ENCODE results near the gene SLC19A2. TPM values are rescaled to one million over a fixed set of nuclear protein-coding genes. Genes with fewer than 3 reads are reported as not detected.

Gene SLC19A2
- total and polyA plus RNA-seq, 2 of the 13 experiments (the other 11 are each of a cell fraction or from before 2014, with no cell fraction given), result 30.4 to 56.0 TPM

DNA sequence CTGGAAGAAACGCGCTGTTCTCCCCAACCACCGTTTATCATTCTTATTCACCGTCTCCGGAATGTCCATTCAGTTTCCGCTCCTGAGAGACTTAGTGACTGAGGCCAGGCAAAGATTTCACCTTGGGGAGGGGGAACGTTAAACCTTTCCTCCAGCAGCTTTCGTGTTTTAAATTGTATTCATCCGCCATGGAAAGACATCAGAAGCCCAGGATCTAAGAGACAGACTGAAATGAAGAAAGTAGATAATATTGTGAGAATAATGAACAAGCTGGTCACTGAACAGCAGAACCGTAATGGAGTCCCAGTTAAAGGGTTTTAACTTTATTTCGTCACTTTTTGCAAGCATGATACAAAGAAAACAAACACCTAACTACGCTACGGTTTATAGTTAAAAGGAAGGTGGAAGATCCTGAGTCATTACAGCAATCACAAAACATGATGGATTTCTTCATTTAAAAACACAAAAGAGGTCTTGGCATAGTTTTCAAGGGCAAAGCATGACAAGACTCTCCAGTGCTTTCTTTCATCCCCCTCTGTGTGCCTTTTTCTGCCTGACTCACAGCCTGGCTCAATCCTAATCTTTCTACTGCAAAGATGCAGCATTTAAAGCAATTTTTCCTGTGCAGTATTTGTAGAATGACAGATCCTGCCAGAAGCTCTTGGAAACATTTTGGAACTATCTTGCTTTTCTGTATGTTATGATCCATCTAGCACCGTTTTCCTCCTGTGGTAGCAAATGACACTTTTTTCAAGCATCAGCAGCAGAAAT lies 722 bp upstream of the SLC19A2 start:
- DNase-seq (ENCODE audit: low spot score), result no peak
- H3K4me2 ChIP-seq (ENCODE audit: low read depth, low read length), result peak overlapping the region; percentile 86
- no peak for ATAC-seq
- BruUV-seq (replicated peaks), result TSS peak; percentile 82
- peak overlapping the region; percentile 88 for H3K27ac ChIP-seq (ENCODE audit: extremely low read length, insufficient read depth, low read length)
- H3K9me3 ChIP-seq (ENCODE audit: low read length), result no peaks in the 10 kb centered on the region
- H3K79me2 ChIP-seq (ENCODE audit: insufficient read depth, low read length), result peaks cover 56% of the 10 kb centered on the region
- POLR2A ChIA-PET, result interaction anchor here (0.7 to 2.0 kb wide), 17 partner anchors 9 to 797 kb away, joined by 3 to 33 read pairs (median 5); partner anchors contain the start of genes BLZF1, F5, METTL18 and NME7
- peak overlapping the region; percentile 74 to 87 (median 78) for H3K4me3 ChIP-seq (replicated peaks in 1 of 3; ENCODE audit: insufficient read depth in 1 of 3, low read depth in 2 of 3, low read length in 3 of 3)
- H4K20me1 ChIP-seq (ENCODE audit: insufficient read depth, low read length), result peaks cover 27% of the 10 kb centered on the region
- H3K9ac ChIP-seq (ENCODE audit: insufficient read depth, low read depth, low read length), result peak overlapping the region; percentile 87
- under 1% methylated on average over 14 of the region's 14 CpGs for WGBS (ENCODE audit: low lambda C conversion rate)
- H3K27me3 ChIP-seq (ENCODE audit: control insufficient read depth in 1 of 2, insufficient read depth in 2 of 2, low read length in 2 of 2), result no peaks in the 10 kb centered on the region; a peak in 1 of 5 replicates
- CTCF ChIA-PET (ENCODE audit: low intra/inter-chr PET ratio, low total read pairs), result no interaction called here
- no peak for FAIRE-seq
- H3K36me3 ChIP-seq (replicated peaks in 1 of 2; ENCODE audit: control insufficient read depth in 1 of 2, insufficient read depth in 2 of 2, low read length in 2 of 2), result no peaks in the 10 kb centered on the region; a peak in 1 of 5 replicates
- in situ Hi-C loops (cut with HindIII; ENCODE audit: extremely low pct_ligation_motif_present, low pct_unique_long_range_greater_than_20kb) (no loop called here), intact Hi-C loops (cut with micrococcal nuclease; ENCODE audit: unreplicated experiment) (loop anchor here (1.0 to 10.0 kb wide), 4 partner anchors 23 to 382 kb away; partner anchors contain the start of gene ATP1B1)
- H3K4me1 ChIP-seq (ENCODE audit: insufficient read depth, low read length), result peaks cover 60% of the 10 kb centered on the region
- peak overlapping the region; percentile 20 for H2AFZ ChIP-seq (ENCODE audit: low read length)
- TF ChIP-seq NR2C2 (CRISPR knock-in tag; IDR thresholded peaks at IDR 0.05; ENCODE audit: borderline replicate concordance), result 0 out of 2 replicates have a peak, but pooled peaks have one; percentile 7
- 0 out of 2 replicates have a peak, but pooled peaks have one; percentile 2 for TF ChIP-seq FOSL1 (CRISPR knock-in tag; IDR thresholded peaks at IDR 0.05; ENCODE audit: borderline replicate concordance)
- TF ChIP-seq KLF12 (CRISPR knock-in tag; IDR thresholded peaks at IDR 0.05; ENCODE audit: borderline replicate concordance), result 0 out of 2 replicates have a peak, but pooled peaks have one; percentile 10
- TF ChIP-seq, protein P1, sequence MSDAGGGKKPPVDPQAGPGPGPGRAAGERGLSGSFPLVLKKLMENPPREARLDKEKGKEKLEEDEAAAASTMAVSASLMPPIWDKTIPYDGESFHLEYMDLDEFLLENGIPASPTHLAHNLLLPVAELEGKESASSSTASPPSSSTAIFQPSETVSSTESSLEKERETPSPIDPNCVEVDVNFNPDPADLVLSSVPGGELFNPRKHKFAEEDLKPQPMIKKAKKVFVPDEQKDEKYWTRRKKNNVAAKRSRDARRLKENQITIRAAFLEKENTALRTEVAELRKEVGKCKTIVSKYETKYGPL (CRISPR knock-in tag; IDR thresholded peaks at IDR 0.05), result 0 out of 2 replicates have a peak, but pooled peaks have one; percentile 5
- TF ChIP-seq FIP1L1 (IDR thresholded peaks at IDR 0.05; ENCODE audit: borderline replicate concordance, insufficient read depth, low read depth, low read length), result no peak
- no peak for TF ChIP-seq MED13 (CRISPR knock-in tag; IDR thresholded peaks at IDR 0.05)
- TF ChIP-seq YY1 (IDR thresholded peaks at IDR 0.05; ENCODE audit: insufficient read depth, insufficient replicate concordance, low read depth, low read length), result no peak
- no peak for TF ChIP-seq ELF1 (CRISPR knock-in tag; IDR thresholded peaks at IDR 0.05)
- TF ChIP-seq, protein P2, sequence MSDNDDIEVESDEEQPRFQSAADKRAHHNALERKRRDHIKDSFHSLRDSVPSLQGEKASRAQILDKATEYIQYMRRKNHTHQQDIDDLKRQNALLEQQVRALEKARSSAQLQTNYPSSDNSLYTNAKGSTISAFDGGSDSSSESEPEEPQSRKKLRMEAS (IDR thresholded peaks at IDR 0.05), result no peak
- no peak for TF ChIP-seq CSRNP2 (CRISPR knock-in tag; conservative IDR thresholded peaks at IDR 0.05; ENCODE audit: low read depth)
- TF ChIP-seq ZNF556 (CRISPR knock-in tag; IDR thresholded peaks at IDR 0.05; ENCODE audit: borderline replicate concordance), result 0 out of 2 replicates have a peak, but pooled peaks have one; percentile 1
- TF ChIP-seq, protein P3, sequence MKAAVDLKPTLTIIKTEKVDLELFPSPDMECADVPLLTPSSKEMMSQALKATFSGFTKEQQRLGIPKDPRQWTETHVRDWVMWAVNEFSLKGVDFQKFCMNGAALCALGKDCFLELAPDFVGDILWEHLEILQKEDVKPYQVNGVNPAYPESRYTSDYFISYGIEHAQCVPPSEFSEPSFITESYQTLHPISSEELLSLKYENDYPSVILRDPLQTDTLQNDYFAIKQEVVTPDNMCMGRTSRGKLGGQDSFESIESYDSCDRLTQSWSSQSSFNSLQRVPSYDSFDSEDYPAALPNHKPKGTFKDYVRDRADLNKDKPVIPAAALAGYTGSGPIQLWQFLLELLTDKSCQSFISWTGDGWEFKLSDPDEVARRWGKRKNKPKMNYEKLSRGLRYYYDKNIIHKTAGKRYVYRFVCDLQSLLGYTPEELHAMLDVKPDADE (CRISPR knock-in tag; IDR thresholded peaks at IDR 0.05), result no peak
- TF ChIP-seq ASH2L (IDR thresholded peaks at IDR 0.05; ENCODE audit: insufficient read length, low read depth, low read length), result peak; percentile 58
- TF ChIP-seq ZNF713 (CRISPR knock-in tag; IDR thresholded peaks at IDR 0.05), result no peak
- TF ChIP-seq FOXK1 (CRISPR knock-in tag; IDR thresholded peaks at IDR 0.05; ENCODE audit: borderline replicate concordance, low read depth), result no peak
- peak; percentile 2; the same call in 1 of the 2 replicates for TF ChIP-seq YEATS2 (CRISPR knock-in tag; IDR thresholded peaks at IDR 0.05; ENCODE audit: borderline replicate concordance)
- TF ChIP-seq HNRNPK (IDR thresholded peaks at IDR 0.05; ENCODE audit: low read depth, low read length, poor library complexity, severe bottlenecking), result no peak
- TF ChIP-seq ZMYM4 (CRISPR knock-in tag; IDR thresholded peaks at IDR 0.05), result no peak; the same call in 1 of the 2 replicates
- TF ChIP-seq MEIS1 (CRISPR knock-in tag; IDR thresholded peaks at IDR 0.05; ENCODE audit: borderline replicate concordance), result 0 out of 2 replicates have a peak, but pooled peaks have one; percentile 2

Measured in HepG2 (cell line).